AG10803 (cell line): Measurements from ENCODE around the gene ETV7.
A peak's percentile ranks its signal among the peaks of the same experiment; 100 is the strongest.

Experiments used
- DNase-seq: peaks from one replicate; pipeline ENCODE4 v3.0.0; 2010; ENCODE audit warnings: low read depth
- H3K4me3 ChIP-seq: 2 replicates; pipeline ENCODE4 v1.5.1; 2011; ENCODE audit warnings: mild to moderate bottlenecking, low read length, control low read depth
- TF ChIP-seq, protein P1 (sequence below): conservative IDR thresholded peaks from 2 replicates; pipeline ENCODE4 v1.5.1; 2011; ENCODE audit warnings: mild to moderate bottlenecking, low read length, control low read depth, inconsistent platforms

Gene ETV7

DNA sequence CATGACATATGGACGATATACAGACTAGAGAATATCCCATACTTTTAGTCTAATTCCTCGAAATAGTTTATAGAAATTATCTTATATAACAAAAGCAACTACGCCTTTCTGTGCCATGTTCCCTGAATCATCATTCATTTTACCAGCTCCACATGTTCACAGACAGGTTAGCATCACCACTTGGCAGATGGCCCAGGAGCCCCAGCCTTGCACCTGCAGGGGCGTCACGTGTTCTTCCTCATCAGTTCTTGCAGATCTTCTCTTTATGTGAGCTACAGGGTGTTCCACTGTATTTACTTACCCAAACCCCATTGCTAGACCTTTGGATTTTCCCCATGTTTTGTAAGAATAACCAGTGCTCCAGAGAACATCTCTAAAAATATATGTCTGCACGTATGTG, 38.2 kb downstream of the ETV7 start:
- no peak for DNase-seq
- TF ChIP-seq, protein P1, sequence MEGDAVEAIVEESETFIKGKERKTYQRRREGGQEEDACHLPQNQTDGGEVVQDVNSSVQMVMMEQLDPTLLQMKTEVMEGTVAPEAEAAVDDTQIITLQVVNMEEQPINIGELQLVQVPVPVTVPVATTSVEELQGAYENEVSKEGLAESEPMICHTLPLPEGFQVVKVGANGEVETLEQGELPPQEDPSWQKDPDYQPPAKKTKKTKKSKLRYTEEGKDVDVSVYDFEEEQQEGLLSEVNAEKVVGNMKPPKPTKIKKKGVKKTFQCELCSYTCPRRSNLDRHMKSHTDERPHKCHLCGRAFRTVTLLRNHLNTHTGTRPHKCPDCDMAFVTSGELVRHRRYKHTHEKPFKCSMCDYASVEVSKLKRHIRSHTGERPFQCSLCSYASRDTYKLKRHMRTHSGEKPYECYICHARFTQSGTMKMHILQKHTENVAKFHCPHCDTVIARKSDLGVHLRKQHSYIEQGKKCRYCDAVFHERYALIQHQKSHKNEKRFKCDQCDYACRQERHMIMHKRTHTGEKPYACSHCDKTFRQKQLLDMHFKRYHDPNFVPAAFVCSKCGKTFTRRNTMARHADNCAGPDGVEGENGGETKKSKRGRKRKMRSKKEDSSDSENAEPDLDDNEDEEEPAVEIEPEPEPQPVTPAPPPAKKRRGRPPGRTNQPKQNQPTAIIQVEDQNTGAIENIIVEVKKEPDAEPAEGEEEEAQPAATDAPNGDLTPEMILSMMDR, result no peak
- H3K4me3 ChIP-seq, result no peak overlapping the region

DNA sequence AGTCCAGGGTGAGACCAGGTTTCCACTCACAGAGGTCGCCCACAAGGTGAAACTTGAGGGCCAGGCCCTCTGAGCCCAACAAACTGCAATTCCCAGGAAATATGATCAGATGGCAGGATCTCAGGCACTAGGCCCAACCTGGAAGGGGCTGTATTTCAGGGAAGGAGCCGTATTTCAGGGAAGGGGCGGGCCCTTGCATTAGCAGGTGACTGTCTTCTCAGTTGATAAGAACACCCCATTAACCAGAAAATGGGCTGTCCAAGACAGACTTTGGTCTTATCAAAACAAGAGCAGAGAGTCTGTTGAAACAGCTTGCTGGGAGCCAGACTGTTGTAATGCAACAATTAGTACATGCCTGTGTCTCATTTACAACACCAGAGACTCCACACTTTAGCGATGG, 39.8 kb downstream of the ETV7 start:
- no peak for DNase-seq
- H3K4me3 ChIP-seq, result no peak overlapping the region

DNA sequence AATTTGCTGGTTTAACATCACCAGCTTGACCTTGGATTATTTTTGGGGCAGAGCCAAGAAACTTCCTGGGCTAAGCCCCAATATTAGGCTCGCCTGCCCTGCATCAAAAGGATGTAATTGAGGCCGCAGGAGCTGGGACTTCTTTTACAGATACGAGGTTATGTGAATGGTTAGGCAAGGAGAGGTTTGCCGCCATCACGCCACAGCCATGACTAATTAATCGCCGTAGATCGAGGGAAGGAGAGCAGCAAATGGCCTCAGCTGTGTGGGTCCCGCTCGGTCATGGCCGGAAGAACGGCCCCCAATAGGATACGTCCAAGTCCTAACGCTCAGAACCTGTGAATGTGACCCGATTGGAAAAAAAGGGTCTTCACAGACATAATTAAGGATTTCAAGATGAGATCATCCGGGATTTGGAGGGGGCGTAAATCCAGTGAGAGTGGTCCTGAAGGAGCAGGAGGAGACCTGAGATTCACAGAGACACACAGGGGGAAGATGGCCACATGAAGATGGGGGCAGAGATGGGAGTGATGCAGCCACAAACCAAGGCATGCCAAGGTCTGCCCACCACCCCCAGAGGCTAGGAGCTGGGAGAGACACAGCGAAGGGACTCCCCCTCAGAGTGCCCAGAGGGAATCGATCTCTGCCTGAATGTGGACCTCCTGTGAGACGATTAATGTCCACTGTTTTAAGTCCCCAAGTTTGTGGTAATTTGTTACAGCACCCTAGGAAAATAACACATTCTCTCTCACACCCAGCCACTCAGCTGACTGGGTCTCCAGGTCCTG, 40.8 kb downstream of the ETV7 start:
- no peak for DNase-seq
- TF ChIP-seq, protein P1, result no peak
- H3K4me3 ChIP-seq, result no peak overlapping the region

More for the DNA sequence above, 39.8 kb downstream of the ETV7 start:
- TF ChIP-seq, protein P1, result no peak

DNA sequence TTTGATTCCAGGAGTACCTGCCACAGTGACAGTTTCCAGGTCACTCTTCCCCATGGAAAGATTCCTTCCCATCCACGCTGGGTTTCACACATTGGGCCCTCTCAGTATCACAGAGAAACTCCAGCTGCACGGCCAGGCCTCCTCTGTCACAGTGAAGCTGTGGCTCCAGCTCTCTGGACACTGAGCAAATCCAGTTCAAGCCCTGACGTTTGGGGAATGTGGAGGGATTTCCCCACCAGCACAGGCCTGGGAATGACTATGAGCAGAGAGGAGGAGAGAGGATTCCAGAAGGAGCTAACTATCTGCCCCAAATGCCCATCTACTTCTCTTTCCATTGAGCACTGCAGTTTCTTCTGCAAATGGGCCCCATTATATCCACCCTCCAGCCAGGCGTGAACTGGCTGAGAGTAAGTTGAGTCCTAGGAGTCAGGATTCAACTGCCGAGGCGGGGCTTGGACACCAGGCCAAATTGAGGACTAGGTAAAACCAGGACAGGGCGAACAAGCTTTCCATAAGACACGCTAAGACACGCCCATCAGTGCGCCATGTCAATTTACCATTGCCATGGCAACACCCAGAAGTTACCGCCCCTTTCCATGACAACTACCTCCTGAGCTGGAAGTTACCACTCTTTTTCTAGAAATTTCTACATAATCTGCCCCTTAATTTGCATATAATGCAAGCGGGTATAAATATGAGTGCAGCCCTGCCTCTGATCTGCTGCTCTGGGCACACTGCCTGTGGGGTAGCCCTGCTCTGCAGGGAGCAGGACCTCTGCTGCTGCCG, 41.6 kb downstream of the ETV7 start:
- no peak overlapping the region for H3K4me3 ChIP-seq
- DNase-seq, result no peak
- TF ChIP-seq, protein P1, result no peak

DNA sequence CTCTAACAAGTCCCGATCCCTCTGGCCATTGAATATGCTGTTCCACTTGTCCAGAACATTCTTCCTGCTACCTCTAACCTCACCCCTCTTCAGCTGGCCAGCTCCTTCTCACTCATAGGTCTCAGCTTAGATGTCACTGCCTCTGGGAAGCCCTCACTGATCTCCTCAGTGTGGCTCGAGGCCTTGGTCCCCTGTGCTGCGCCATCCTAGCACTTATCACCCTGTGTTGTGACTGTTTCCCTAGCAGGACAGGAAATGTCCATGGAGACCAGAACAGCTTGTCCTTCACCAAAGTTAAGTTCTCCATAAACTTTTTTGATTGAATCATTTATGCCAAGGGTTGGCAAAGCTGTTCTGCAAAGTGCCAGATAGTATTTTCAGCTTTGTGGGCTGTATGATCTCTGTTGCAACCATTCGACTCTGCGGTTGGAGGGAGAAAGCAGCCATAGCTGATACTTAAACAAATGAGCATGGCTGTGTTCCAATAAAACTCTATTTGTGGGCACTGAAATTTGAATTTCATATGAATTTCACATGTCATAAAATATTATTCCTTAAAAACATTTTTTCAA, 44.3 kb downstream of the ETV7 start:
- H3K4me3 ChIP-seq, result no peak overlapping the region
- no peak for DNase-seq
- TF ChIP-seq, protein P1, result no peak

- TF ChIP-seq, protein P1, result peak; percentile 96
- H3K4me3 ChIP-seq, result peak overlapping the region; percentile 49
- DNase-seq, result peak; percentile 57
These were observed 46.6 kb downstream of the ETV7 start for GRCh38 chr6:36340618-36341454.
